Neuronal stem cell (in vitro differentiated cells): ENCODE results near the gene FLNA.

Experiments
- DNase-seq: peaks from one replicate; pipeline ENCODE4 v3.0.0-alpha.2; 2013; ENCODE audit warnings: low spot score
- H2AFZ ChIP-seq: one replicate; pipeline ENCODE4 v1.6.1; 2013; ENCODE audit warnings: mild to moderate bottlenecking, low read length, inconsistent platforms
- H2AK5ac ChIP-seq: 2 replicates; pipeline ENCODE4 v1.6.1; 2013; ENCODE audit warnings: low read depth, mild to moderate bottlenecking, inconsistent platforms, low read length, moderate library complexity, mixed read lengths
- H2BK120ac ChIP-seq: 2 replicates; pipeline ENCODE4 v1.6.1; 2013; ENCODE audit warnings: low read depth, mild to moderate bottlenecking, inconsistent platforms, low read length, moderate library complexity, mixed read lengths
- H2BK12ac ChIP-seq: one replicate; pipeline ENCODE4 v1.6.1; 2013; ENCODE audit warnings: low read length, inconsistent platforms
- H2BK15ac ChIP-seq: 2 replicates; pipeline ENCODE4 v1.6.1; 2013; ENCODE audit warnings: mild to moderate bottlenecking, low read length, inconsistent platforms, mixed read lengths
- H2BK5ac ChIP-seq: one replicate; pipeline ENCODE4 v1.6.1; 2013; ENCODE audit warnings: inconsistent platforms, mild to moderate bottlenecking, low read length, moderate library complexity
- H3K14ac ChIP-seq: one replicate; pipeline ENCODE4 v1.6.1; 2013; ENCODE audit warnings: low read length, inconsistent platforms
- H3K18ac ChIP-seq: 2 replicates; pipeline ENCODE4 v1.6.1; 2013; ENCODE audit warnings: low read length, inconsistent platforms
- H3K23ac ChIP-seq: 2 replicates; pipeline ENCODE4 v1.6.1; 2013; ENCODE audit warnings: low read depth, mild to moderate bottlenecking, mixed read lengths, low read length, inconsistent platforms; ENCODE audit not compliant: poor library complexity
- H3K27ac ChIP-seq: replicated peaks from 3 replicates; pipeline ENCODE4 v1.5.1; 2013; ENCODE audit warnings: low read length, inconsistent platforms
- H3K27me3 ChIP-seq, 3 experiments: 2 replicates each; pipeline ENCODE4 v1.6.1; 2013; ENCODE audit warnings: low read length in 3 of 3, mild to moderate bottlenecking in 2 of 3, inconsistent platforms in 1 of 3, low read depth in 1 of 3, mixed read lengths in 1 of 3, moderate library complexity in 1 of 3; ENCODE audit not compliant: control insufficient read depth in 3 of 3, insufficient read depth in 3 of 3
- H3K36me3 ChIP-seq, 2 donors: replicated peaks in 1 of 2; 2 replicates each; pipeline ENCODE4 v1.6.1; 2013; ENCODE audit warnings: low read length in 2 of 2; ENCODE audit not compliant: control insufficient read depth in 2 of 2, insufficient read depth in 2 of 2
- H3K4ac ChIP-seq: 2 replicates; pipeline ENCODE4 v1.6.1; 2013; ENCODE audit warnings: inconsistent platforms, mild to moderate bottlenecking, low read length, moderate library complexity
- H3K4me1 ChIP-seq, 2 donors: 1 replicate in 1 of 2; 2 replicates in 1 of 2; pipeline ENCODE4 v1.6.1; 2013; ENCODE audit warnings: low read length in 2 of 2, low read depth in 1 of 2; ENCODE audit not compliant: control insufficient read depth in 2 of 2, insufficient read depth in 1 of 2
- H3K4me2 ChIP-seq: one replicate; pipeline ENCODE4 v1.6.1; 2013; ENCODE audit warnings: mild to moderate bottlenecking, low read length, inconsistent platforms; ENCODE audit not compliant: insufficient read depth, poor library complexity, severe bottlenecking
- H3K4me3 ChIP-seq, 2 donors: 2 replicates each; pipeline ENCODE4 v1.5.1; 2013; ENCODE audit warnings: low read length in 2 of 2, mild to moderate bottlenecking in 2 of 2, inconsistent platforms in 1 of 2, moderate library complexity in 1 of 2
- H3K79me1 ChIP-seq: one replicate; pipeline ENCODE4 v1.6.1; 2013; ENCODE audit warnings: low read depth, mild to moderate bottlenecking, inconsistent platforms, low read length, moderate library complexity
- H3K9ac ChIP-seq: one replicate; pipeline ENCODE4 v1.6.1; 2013; ENCODE audit warnings: mild to moderate bottlenecking, low read depth, low read length, inconsistent platforms; ENCODE audit not compliant: poor library complexity
- H3K9me3 ChIP-seq, 2 donors: replicated peaks in 1 of 2; 2 replicates each; pipeline versions ENCODE3 to v1.6.1; 2013; ENCODE audit warnings: low read length in 2 of 2, mild to moderate bottlenecking in 2 of 2, inconsistent platforms in 1 of 2, low read depth in 1 of 2, mixed read lengths in 1 of 2, moderate library complexity in 1 of 2; ENCODE audit not compliant: control insufficient read depth in 2 of 2, insufficient read depth in 1 of 2
- H4K8ac ChIP-seq: one replicate; pipeline ENCODE4 v1.6.1; 2013; ENCODE audit warnings: low read depth, mild to moderate bottlenecking, inconsistent platforms, low read length, moderate library complexity
- H4K91ac ChIP-seq: one replicate; pipeline ENCODE4 v1.6.1; 2013; ENCODE audit warnings: low read length, low read depth, mild to moderate bottlenecking, inconsistent platforms; ENCODE audit not compliant: poor library complexity
- WGBS, 2 donors: extraction: QIAGEN DNeasy Blood & Tissue Kit; methylation state at CpG; one replicate each; pipeline ENCODE4 v1.1.7; 2013; ENCODE audit warnings: missing lambda C conversion rate in 2 of 2, mixed read lengths in 1 of 2; ENCODE audit not compliant: insufficient read length in 2 of 2, insufficient replicate concordance in 1 of 2; ENCODE audit errors: extremely low coverage in 2 of 2; 5-methylcytosine and 5-hydroxymethylcytosine counted together

The FLNA gene

DNA sequence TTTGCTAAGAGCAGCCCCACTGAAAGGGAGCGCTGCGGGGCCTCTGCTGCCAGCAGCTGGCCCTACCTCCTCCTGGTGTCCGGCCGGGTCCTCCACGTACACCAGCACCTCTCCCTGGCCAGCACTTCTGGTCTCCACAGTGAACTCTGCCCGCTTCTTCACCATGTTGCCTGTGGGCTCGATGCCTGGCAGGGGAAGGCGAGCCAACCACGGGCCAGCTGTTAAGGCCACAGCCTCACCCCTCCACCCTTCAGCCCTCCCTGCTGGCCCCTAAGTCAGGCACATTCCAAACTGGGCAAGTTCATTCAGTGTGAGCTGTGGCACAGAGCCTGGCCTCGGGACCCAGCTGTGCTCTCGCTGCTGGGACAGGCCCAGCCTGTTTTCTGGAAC is 7.8 kb downstream of the FLNA start:
- Histone ChIP-seq H3K36me3 (peaks cover 53 to 78% of the 10 kb centered on the region in 2 donors), H4K91ac (no peak overlapping the region), H3K4me2 (no peak overlapping the region), H3K27ac (no peak overlapping the region), H4K8ac (no peak overlapping the region), H3K79me1 (peaks cover 22% of the 10 kb centered on the region), H3K9me3 (no peaks in the 10 kb centered on the region), H2BK120ac (no peak overlapping the region), H3K4me1 (peaks cover 0 to 4% of the 10 kb centered on the region in 2 donors), H3K14ac (no peak overlapping the region), H3K27me3 (no peaks in the 10 kb centered on the region), H3K4me3 (no peak overlapping the region), H2BK5ac (no peak overlapping the region), H2BK12ac (no peak overlapping the region), H3K18ac (no peak overlapping the region), H3K9ac (peak overlapping the region; percentile 21), H3K23ac (no peak overlapping the region), H2AFZ (no peak overlapping the region), H3K4ac (no peak overlapping the region), H2BK15ac (no peak overlapping the region), H2AK5ac (no peak overlapping the region)
- WGBS, 2 donors = no CpG with 5 or more reads among the region's 11 CpGs
- DNase-seq = no peak

DNA sequence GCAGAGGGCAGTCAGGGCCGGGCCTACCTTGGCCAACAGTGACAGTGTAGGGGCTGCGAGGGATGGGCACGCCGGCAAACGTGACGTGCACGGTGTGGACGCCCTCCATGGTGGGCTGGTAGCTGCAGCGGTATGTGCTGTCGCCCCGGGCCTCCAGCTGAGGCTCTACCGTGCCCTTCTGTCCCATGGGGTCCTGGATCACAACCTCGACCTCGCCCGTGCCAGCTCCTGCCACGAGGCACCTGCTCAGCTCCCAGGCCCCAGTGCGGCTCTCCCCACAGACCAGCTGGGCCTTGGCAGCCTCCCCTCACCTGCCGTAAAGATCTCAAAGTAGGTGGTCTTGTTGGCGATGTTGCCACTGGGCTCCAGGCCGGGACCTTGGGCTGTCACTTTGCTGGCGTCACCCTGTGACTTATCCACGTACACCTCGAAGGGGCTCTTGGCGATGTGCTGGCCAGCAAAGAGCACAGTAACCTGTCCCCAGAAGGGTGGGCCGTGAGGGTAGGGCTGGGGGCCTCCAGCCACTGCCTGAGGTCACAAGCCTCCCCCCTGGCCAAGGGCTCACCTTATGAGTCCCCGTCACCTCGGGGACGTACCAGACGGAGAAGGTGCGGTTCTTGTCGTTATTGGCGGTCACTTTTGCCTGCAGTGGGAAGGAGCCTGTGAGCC is 8.3 kb downstream of the FLNA start:
- Histone ChIP-seq H3K36me3 (peaks cover 58 to 83% of the 10 kb centered on the region in 2 donors), H3K9me3 (no peaks in the 10 kb centered on the region), H2BK120ac (no peak overlapping the region), H3K23ac (no peak overlapping the region), H3K4me1 (peaks cover 0 to 4% of the 10 kb centered on the region in 2 donors), H3K18ac (no peak overlapping the region), H3K79me1 (peaks cover 22% of the 10 kb centered on the region), H2BK5ac (no peak overlapping the region), H4K91ac (no peak overlapping the region), H2BK15ac (no peak overlapping the region), H2AK5ac (no peak overlapping the region), H3K27me3 (no peaks in the 10 kb centered on the region), H3K4ac (no peak overlapping the region), H2AFZ (no peak overlapping the region), H4K8ac (no peak overlapping the region), H2BK12ac (no peak overlapping the region), H3K4me2 (peak overlapping the region; percentile 11), H3K27ac (no peak overlapping the region), H3K9ac (no peak overlapping the region), H3K14ac (no peak overlapping the region), H3K4me3 (no peak overlapping the region)
- DNase-seq = no peak
- no CpG with 5 or more reads among the region's 32 CpGs for WGBS, 2 donors

DNA sequence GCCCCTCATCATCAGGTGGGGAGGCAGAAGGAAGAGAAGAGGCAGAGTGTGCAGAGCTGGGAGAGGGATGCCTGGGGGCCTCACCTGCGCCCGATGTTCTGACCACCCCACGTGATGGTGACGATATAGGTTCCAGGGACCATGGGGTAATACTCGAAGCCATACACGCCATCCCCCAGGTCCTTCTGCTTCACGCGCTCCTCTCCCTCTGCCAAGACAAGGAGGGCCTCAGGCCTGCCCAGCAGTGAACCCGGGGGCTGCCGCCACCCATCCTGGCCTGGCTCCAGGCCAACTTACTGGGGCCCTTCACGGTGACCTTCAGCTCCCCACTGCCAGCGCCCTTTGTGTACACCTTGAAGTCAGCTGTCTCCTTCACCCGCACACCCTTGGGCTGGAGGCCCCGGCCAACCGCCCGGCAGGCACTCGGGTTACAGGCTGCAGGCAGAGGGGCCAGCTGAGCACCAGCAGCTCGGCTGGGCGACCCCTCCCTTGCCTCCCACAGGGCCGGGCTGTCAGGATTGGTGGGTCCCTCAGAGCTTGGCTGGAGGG is 9.3 kb downstream of the FLNA start:
- H3K27me3 ChIP-seq = no peaks in the 10 kb centered on the region
- H3K4me3 ChIP-seq = no peak overlapping the region
- H3K27ac ChIP-seq = no peak overlapping the region
- H3K4ac ChIP-seq = no peak overlapping the region
- H3K36me3 ChIP-seq = peaks cover 64 to 92% of the 10 kb centered on the region in 2 donors
- peaks cover 0 to 4% of the 10 kb centered on the region in 2 donors for H3K4me1 ChIP-seq
- H4K91ac ChIP-seq = no peak overlapping the region
- no peak overlapping the region for H3K14ac ChIP-seq
- H2AFZ ChIP-seq = no peak overlapping the region
- H2BK12ac ChIP-seq = no peak overlapping the region
- H2BK15ac ChIP-seq = no peak overlapping the region
- no peak overlapping the region for H3K23ac ChIP-seq
- H3K9ac ChIP-seq = no peak overlapping the region
- no peak for DNase-seq
- H3K9me3 ChIP-seq = no peaks in the 10 kb centered on the region
- no peak overlapping the region for H3K4me2 ChIP-seq
- no peak overlapping the region for H4K8ac ChIP-seq
- H3K79me1 ChIP-seq = peaks cover 21% of the 10 kb centered on the region
- no CpG with 5 or more reads among the region's 20 CpGs for WGBS, 2 donors
- H2BK120ac ChIP-seq = no peak overlapping the region
- no peak overlapping the region for H3K18ac ChIP-seq
- H2AK5ac ChIP-seq = no peak overlapping the region
- no peak overlapping the region for H2BK5ac ChIP-seq

DNA sequence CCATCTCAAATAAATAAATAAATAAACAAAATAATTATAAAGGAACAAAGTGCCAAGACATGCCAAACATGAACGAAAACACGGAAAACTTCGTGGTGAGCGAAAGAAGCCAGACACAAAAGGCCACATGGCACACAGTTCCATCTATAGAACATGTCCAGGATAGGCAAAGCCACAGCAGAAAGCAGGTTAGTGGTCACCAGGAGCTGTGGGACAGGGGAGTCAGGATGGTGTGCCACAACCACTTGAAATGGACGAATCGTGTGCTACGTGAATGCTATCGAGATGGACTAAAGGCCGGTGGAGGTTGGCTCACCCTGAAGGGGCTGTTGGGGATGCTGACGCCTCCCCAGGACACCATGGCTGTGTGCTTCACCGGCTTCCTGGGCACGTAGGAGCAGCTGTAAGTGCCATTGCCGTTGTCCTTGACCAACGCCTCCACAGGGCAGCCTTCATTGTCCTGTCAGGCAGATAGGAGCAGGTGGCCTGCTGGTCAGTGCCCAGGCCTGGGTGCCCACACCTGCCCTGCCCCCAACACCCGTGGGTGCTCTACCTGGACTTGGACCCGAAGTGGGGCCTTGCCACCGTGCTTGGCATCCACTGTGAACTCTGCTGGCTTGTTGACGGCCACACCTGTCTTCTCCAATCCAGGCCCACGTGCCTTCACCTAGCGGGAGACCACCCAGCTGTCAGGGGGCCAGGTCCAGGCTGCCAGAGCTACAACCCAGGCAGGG is 10.6 kb downstream of the FLNA start:
- Histone ChIP-seq H3K14ac (no peak overlapping the region), H3K18ac (no peak overlapping the region), H3K23ac (peak overlapping the region; percentile 31), H3K4me3 (no peak overlapping the region), H4K8ac (no peak overlapping the region), H2AFZ (no peak overlapping the region), H3K9ac (peak overlapping the region; percentile 21), H2BK12ac (no peak overlapping the region), H3K4me1 (peaks cover 0 to 4% of the 10 kb centered on the region in 2 donors), H2BK5ac (no peak overlapping the region), H3K27me3 (no peaks in the 10 kb centered on the region), H3K27ac (no peak overlapping the region), H2BK15ac (no peak overlapping the region), H3K4me2 (no peak overlapping the region), H4K91ac (no peak overlapping the region), H3K4ac (no peak overlapping the region), H3K36me3 (peaks cover 75 to 97% of the 10 kb centered on the region in 2 donors), H2BK120ac (no peak overlapping the region), H2AK5ac (no peak overlapping the region), H3K79me1 (peaks cover 28% of the 10 kb centered on the region), H3K9me3 (no peaks in the 10 kb centered on the region)
- DNase-seq = no peak
- WGBS, 2 donors = no CpG with 5 or more reads among the region's 20 CpGs
